Peyer's patch (tissue), 4 donors: Measurements from ENCODE around the gene TMC5. TPM values are rescaled to one million over a fixed set of nuclear protein-coding genes. Genes with fewer than 3 reads are reported as not detected.

ENCODE experiments used
- DNase-seq, 3 donors: peaks; one replicate each; pipeline ENCODE4 v3.0.0-alpha.2; 2017 to 2019
- H3K27ac ChIP-seq, 4 donors: fragments of 200-600 bp; sonication (generic); one replicate each; pipeline ENCODE4 v1.5.1; 2016 to 2019
- H3K27me3 ChIP-seq, 2 donors: fragments of 200-600 bp; sonication (generic); one replicate each; pipeline ENCODE4 v1.5.1; 2019
- H3K36me3 ChIP-seq, 3 donors: fragments of 200-600 bp; sonication (generic); one replicate each; pipeline ENCODE4 v1.5.1; 2016 to 2019
- H3K4me1 ChIP-seq, 4 donors: fragments of 200-600 bp; sonication (generic); one replicate each; pipeline ENCODE4 v1.5.1; 2016 to 2019
- H3K4me3 ChIP-seq, 4 donors: fragments of 200-600 bp; sonication (generic); 1 replicate in 3 of 4; 2 replicates in 1 of 4; pipeline ENCODE4 v1.5.1; 2016 to 2019; ENCODE audit warnings: mild to moderate bottlenecking in 1 of 4
- H3K9me3 ChIP-seq, 4 donors: fragments of 200-600 bp; sonication (generic); one replicate each; pipeline ENCODE4 v1.5.1; 2016 to 2019; ENCODE audit warnings: mild to moderate bottlenecking in 1 of 4
- POLR2A ChIP-seq, 2 donors: fragments of 450-650 bp; IDR thresholded peaks; one replicate each; pipeline ENCODE4 v1.5.1; 2017; ENCODE audit warnings: antibody characterized with exemption in 2 of 2, mild to moderate bottlenecking in 2 of 2, moderate library complexity in 2 of 2
- total RNA-seq, 4 donors: library from RNA; depleted of rRNA; stranded (reverse); fragments of >200 nt; gene quantifications; one replicate each; pipeline ENCODE4 v1.1.0, GENCODE V29; 2016
- TF ChIP-seq, protein P1 (sequence below), 6 experiments: fragments of 450-650 bp in 4 of 6; fragments of 200-600 bp in 2 of 6; sonication (generic) in 1 of 6; IDR thresholded peaks; one replicate each; pipeline ENCODE4 v1.5.1; 2017 to 2019; ENCODE audit warnings: antibody characterized with exemption in 6 of 6, mild to moderate bottlenecking in 3 of 6, moderate library complexity in 1 of 6

The TMC5 gene
- total RNA-seq, 4 donors from 2014 or later: 26.4 to 218 (median 175) TPM

DNA sequence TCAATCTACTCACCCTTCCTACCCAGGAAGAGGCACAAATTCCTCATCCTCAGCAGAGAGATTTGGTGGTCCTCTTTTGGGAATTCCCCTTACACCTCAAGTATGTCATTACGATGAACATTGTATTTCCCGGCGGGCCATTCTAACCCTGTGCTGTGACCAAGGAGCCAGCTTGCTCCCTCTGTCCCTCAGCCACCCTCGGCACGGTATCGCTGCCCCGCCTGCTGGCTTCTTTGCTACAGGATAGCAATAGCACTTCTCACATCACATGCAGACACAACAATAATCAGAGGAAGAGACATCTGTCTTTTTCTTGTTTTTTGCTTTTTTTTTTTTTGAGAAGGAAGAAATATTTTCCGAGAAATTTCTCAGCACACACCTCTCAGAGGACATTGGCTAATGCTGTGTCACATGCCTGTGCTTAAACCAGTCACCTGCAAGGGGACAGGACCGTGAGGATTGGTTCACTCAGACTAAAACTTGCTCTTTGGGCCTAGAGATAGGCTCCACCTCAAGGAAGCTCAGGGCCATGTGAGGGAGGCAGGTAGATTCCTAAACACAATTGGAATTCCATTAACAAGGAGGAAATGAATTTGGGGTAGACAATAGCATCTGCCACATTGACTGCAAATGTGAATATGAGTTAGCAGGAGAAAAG, 41.2 kb downstream of the TMC5 start:
- no peaks in the 10 kb centered on the region for H3K4me1 ChIP-seq
- no peak for DNase-seq
- H3K9me3 ChIP-seq: no peaks in the 10 kb centered on the region
- no peak for TF ChIP-seq POLR2A (IDR thresholded peaks at IDR 0.05)
- H3K4me3 ChIP-seq: no peak overlapping the region
- H3K27ac ChIP-seq: no peak overlapping the region
- H3K27me3 ChIP-seq: no peaks in the 10 kb centered on the region
- H3K36me3 ChIP-seq: peaks cover 0 to 36% (median 0%) of the 10 kb centered on the region in 3 donors

DNA sequence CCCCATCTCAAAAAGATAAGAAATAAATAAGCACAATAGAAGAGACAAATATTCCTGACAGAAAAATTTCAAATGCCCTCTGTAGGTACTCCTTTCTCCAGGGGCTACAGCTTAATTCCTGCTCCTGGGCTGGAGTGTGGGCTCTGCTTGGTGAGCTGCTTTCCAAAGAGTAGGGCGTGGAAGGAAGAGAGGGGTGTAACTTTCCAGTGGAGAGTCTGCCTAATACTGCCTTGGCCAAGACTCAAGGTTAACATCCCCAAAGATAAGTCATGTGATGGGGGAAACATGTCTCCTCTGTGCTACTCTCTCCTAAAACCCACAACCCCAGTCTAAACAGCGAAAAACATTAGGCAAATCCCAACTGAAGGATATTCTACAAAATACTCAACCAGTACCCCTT, 42.7 kb downstream of the TMC5 start:
- no peak for DNase-seq
- H3K36me3 ChIP-seq: peaks cover 0 to 48% (median 0%) of the 10 kb centered on the region in 3 donors
- H3K4me3 ChIP-seq: no peak overlapping the region
- no peaks in the 10 kb centered on the region for H3K9me3 ChIP-seq
- no peaks in the 10 kb centered on the region for H3K27me3 ChIP-seq
- no peak overlapping the region for H3K27ac ChIP-seq
- TF ChIP-seq, protein P1, sequence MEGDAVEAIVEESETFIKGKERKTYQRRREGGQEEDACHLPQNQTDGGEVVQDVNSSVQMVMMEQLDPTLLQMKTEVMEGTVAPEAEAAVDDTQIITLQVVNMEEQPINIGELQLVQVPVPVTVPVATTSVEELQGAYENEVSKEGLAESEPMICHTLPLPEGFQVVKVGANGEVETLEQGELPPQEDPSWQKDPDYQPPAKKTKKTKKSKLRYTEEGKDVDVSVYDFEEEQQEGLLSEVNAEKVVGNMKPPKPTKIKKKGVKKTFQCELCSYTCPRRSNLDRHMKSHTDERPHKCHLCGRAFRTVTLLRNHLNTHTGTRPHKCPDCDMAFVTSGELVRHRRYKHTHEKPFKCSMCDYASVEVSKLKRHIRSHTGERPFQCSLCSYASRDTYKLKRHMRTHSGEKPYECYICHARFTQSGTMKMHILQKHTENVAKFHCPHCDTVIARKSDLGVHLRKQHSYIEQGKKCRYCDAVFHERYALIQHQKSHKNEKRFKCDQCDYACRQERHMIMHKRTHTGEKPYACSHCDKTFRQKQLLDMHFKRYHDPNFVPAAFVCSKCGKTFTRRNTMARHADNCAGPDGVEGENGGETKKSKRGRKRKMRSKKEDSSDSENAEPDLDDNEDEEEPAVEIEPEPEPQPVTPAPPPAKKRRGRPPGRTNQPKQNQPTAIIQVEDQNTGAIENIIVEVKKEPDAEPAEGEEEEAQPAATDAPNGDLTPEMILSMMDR (IDR thresholded peaks at IDR 0.05): no peak
- no peak for TF ChIP-seq POLR2A (IDR thresholded peaks at IDR 0.05)
- no peaks in the 10 kb centered on the region for H3K4me1 ChIP-seq

DNA sequence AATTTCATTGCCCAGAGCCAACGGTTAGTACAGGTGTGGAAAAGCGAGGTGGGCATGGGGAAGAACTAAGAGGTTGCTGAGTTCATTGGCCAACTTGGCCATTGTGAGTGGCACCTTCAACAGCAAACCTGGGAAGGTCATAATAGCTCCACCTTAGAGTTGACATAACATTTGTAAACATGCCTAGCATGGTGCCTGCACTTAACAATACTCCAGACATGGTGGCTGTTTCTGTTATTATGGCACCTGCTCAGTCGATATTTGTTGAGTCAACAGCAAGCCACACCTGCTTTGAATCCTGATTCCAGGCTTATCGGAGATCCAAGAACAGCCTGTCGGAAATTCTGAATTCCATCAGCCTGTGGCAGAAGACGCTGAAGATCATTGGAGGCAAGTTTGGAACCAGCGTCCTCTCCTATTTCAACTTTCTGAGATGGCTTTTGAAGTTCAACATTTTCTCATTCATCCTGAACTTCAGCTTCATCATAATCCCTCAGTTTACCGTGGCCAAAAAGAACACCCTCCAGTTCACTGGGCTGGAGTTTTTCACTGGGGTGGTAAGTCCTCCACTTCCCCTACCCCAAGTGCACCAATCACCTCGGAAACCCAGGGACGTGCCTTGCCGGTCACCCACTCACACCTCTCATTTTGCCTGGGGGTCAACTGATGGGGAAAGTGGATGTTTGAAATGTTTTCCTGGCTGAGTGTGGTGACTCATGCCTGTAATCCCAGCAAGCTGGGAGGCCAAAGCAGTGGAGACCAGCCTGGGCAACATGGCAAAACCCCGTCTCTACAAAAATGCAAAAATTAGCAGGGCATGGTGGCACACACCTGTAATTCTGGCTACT, 46.0 kb downstream of the TMC5 start:
- no peaks in the 10 kb centered on the region for H3K9me3 ChIP-seq
- no peak overlapping the region for H3K27ac ChIP-seq
- no peaks in the 10 kb centered on the region for H3K27me3 ChIP-seq
- no peak for DNase-seq
- TF ChIP-seq, protein P1 (IDR thresholded peaks at IDR 0.05): no peak
- no peak for TF ChIP-seq POLR2A (IDR thresholded peaks at IDR 0.05)
- no peaks in the 10 kb centered on the region for H3K4me1 ChIP-seq
- no peak overlapping the region for H3K4me3 ChIP-seq
- peaks cover 0 to 73% (median 4%) of the 10 kb centered on the region in 3 donors for H3K36me3 ChIP-seq

DNA sequence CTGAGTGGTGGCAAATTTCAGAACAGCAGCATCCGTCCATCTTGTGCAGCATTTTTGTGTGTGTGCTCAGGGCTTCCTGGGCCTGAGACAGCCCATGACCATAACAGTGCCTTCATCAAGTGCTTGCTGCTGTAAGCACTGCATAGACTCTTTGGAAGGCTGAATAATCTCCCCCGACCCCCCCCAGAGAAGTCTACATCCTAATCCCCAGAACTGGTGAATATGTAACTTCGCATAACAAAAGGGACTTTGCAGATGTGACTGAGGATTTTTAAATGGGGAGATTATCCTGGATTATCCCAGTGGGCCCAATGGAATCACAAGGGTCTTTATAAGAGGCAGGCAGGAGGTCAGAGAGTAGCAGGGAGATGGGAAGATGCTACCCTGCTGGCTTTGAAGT, 50.6 kb downstream of the TMC5 start:
- no peaks in the 10 kb centered on the region for H3K4me1 ChIP-seq
- TF ChIP-seq, protein P1 (IDR thresholded peaks at IDR 0.05): no peak
- TF ChIP-seq POLR2A (IDR thresholded peaks at IDR 0.05): no peak
- H3K27me3 ChIP-seq: no peaks in the 10 kb centered on the region
- H3K4me3 ChIP-seq: no peak overlapping the region
- no peak overlapping the region for H3K27ac ChIP-seq
- peaks cover 0 to 75% (median 4%) of the 10 kb centered on the region in 3 donors for H3K36me3 ChIP-seq
- no peaks in the 10 kb centered on the region for H3K9me3 ChIP-seq
- DNase-seq: no peak

DNA sequence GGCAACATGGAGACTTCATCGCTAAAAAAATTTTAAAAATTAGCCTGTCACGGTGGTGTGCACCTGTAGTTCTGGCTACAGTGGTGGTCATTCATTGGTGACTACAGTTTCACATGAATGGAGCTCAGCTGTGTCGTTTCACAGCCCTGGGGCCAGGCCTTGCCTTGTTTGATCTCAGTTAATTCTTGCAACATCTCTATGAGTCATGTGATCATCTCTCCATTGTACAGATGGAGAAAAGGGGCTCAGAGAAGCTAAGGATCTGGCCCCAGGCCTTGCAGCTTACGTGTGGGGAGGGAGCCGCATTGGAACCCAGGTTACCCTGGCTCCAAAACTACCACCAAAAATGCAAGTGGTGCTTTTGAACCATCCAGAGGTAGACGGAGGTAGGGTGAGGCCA, 54.8 kb downstream of the TMC5 start:
- Histone ChIP-seq H3K27me3 (no peaks in the 10 kb centered on the region), H3K36me3 (peaks cover 0 to 78% (median 0%) of the 10 kb centered on the region in 3 donors), H3K4me3 (no peak overlapping the region), H3K27ac (no peak overlapping the region), H3K4me1 (no peaks in the 10 kb centered on the region), H3K9me3 (no peaks in the 10 kb centered on the region)
- DNase-seq: no peak
- TF ChIP-seq, protein P1 (IDR thresholded peaks at IDR 0.05): no peak
- TF ChIP-seq POLR2A (IDR thresholded peaks at IDR 0.05): no peak

DNA sequence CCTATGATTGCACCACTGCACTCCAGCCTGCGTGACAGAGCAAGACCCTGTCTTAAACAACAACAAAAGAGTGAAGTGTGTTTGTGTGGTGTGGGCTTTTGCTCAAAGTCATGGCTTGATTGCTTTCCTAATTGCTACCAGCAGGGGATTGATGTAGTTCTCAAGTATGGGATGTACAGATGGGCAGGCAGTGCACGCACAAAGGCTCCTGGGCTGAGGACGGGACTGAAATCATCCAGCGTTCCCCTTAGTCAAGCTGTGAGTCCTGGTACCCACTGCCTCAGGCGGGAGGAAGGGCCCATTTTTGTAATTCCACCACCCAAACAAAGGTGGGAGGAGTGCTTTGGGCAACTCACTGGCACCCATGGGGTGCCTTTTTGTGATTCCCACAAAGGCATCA, 56.9 kb downstream of the TMC5 start:
- Histone ChIP-seq H3K9me3 (no peaks in the 10 kb centered on the region), H3K27me3 (no peaks in the 10 kb centered on the region), H3K36me3 (peaks cover 0 to 73% (median 0%) of the 10 kb centered on the region in 3 donors), H3K4me3 (no peak overlapping the region), H3K27ac (no peak overlapping the region), H3K4me1 (no peaks in the 10 kb centered on the region)
- DNase-seq: no peak
- no peak for TF ChIP-seq POLR2A (IDR thresholded peaks at IDR 0.05)
- TF ChIP-seq, protein P1 (IDR thresholded peaks at IDR 0.05): no peak
